Measurements from ENCODE around the gene C5orf15.
A peak's percentile ranks its signal among the peaks of the same experiment; 100 is the strongest.

Gene C5orf15

GRCh38 chr5:133918316-133918715, 50.1 kb downstream of the C5orf15 start:
- DNase-seq, result no peak

- DNase-seq, result no peak
Measured at GRCh38 chr5:133917785-133918184, 50.6 kb downstream of the C5orf15 start.

- peak; percentile 66 for DNase-seq
Measured at GRCh38 chr5:133916914-133917313, 51.5 kb downstream of the C5orf15 start.

GRCh38 chr5:133916479-133916878, 51.9 kb downstream of the C5orf15 start:
- DNase-seq, result no peak

- DNase-seq, result no peak
Measured at GRCh38 chr5:133914434-133914833, 54.0 kb downstream of the C5orf15 start.

- DNase-seq, result no peak
Measured at GRCh38 chr5:133913413-133914155, 54.8 kb downstream of the C5orf15 start.

GRCh38 chr5:133912951-133913350, 55.5 kb downstream of the C5orf15 start:
- no peak for DNase-seq

GRCh38 chr5:133910571-133910970, 57.9 kb downstream of the C5orf15 start:
- no peak for DNase-seq

GRCh38 chr5:133909603-133910002, 58.8 kb downstream of the C5orf15 start:
- DNase-seq, result no peak

- peak; percentile 92 for DNase-seq
Measured at GRCh38 chr5:133907075-133907474, 61.4 kb downstream of the C5orf15 start.

- no peak for DNase-seq
Measured at GRCh38 chr5:133906303-133906702, 62.1 kb downstream of the C5orf15 start.

Measured in COR-L47 (cell line).